ENCODE data around the gene ERAP2.
A peak's percentile ranks its signal among the peaks of the same experiment; 100 is the strongest.

Gene ERAP2

DNA sequence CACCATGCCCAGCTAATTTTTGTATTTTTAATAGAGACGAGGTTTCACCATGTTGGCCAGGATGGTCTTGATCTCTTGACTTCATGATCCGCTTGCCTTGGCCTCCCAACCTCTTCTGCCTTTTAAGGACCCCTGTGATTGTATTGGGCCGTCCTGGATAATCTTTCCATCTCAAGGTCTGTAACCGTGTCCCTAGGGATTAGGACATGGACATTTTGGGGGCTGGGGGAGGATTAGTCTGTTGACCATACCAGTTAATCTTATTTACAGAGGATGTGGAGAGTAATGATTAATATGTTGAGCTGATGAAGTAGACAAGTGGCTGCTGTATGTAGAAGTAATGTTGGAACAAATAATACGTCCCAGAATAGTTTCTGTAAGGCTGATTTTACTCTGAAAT is 82.7 kb downstream of the ERAP2 start:
- TF ChIP-seq, protein P1, sequence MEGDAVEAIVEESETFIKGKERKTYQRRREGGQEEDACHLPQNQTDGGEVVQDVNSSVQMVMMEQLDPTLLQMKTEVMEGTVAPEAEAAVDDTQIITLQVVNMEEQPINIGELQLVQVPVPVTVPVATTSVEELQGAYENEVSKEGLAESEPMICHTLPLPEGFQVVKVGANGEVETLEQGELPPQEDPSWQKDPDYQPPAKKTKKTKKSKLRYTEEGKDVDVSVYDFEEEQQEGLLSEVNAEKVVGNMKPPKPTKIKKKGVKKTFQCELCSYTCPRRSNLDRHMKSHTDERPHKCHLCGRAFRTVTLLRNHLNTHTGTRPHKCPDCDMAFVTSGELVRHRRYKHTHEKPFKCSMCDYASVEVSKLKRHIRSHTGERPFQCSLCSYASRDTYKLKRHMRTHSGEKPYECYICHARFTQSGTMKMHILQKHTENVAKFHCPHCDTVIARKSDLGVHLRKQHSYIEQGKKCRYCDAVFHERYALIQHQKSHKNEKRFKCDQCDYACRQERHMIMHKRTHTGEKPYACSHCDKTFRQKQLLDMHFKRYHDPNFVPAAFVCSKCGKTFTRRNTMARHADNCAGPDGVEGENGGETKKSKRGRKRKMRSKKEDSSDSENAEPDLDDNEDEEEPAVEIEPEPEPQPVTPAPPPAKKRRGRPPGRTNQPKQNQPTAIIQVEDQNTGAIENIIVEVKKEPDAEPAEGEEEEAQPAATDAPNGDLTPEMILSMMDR (conservative IDR thresholded peaks at IDR 0.05; ENCODE audit: low read depth, low read length): no peak
- H3K4me3 ChIP-seq (ENCODE audit: low read length): no peak overlapping the region
- DNase-seq (ENCODE audit: low read depth): no peak

DNA sequence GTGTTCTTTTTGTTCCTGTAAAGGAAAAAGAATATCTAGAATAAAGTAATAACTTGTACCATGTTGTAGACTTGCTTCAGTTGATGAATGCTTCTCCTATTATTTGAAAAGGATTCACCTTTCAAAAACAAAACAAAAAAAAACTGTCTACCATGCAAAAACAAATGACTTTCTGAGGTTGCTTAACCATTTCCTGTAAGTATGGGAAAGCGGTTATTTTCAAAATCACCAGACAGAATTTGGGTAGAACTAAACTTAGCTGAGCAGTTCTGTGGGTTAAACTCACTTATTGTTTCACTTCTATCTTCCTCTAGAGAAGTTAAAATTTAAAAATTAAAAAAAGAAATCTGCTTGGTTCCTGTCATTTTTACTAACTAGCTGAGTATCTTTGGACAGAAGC is 84.8 kb downstream of the ERAP2 start:
- H3K4me3 ChIP-seq (ENCODE audit: low read length): no peak overlapping the region
- DNase-seq (ENCODE audit: low read depth): no peak
- TF ChIP-seq, protein P1 (conservative IDR thresholded peaks at IDR 0.05; ENCODE audit: low read depth, low read length): no peak

DNA sequence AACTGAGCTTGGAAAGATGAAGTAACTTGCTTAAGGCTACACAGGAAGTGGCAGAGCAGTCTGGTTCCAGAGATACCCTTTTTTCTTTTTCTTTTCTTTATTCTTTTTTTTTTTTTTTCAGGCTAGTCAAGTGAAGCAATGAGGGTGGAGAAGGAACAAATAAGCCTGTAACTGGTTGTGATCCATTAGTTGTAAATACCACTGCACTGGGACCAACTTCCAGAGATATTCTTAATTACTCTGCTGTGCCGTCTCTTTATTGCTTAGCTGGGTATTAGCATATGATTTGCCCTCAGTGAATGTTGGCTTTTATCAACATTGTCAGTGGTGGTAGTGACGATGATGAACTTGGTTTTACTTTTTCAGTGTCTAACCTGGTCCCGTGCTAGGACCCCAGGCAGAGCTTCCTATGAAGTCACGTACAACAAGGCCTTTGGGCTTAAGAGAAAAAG is 86.3 kb downstream of the ERAP2 start:
- no peak for DNase-seq (ENCODE audit: low read depth)
- H3K4me3 ChIP-seq (ENCODE audit: low read length): no peak overlapping the region
- TF ChIP-seq, protein P1 (conservative IDR thresholded peaks at IDR 0.05; ENCODE audit: low read depth, low read length): no peak

DNA sequence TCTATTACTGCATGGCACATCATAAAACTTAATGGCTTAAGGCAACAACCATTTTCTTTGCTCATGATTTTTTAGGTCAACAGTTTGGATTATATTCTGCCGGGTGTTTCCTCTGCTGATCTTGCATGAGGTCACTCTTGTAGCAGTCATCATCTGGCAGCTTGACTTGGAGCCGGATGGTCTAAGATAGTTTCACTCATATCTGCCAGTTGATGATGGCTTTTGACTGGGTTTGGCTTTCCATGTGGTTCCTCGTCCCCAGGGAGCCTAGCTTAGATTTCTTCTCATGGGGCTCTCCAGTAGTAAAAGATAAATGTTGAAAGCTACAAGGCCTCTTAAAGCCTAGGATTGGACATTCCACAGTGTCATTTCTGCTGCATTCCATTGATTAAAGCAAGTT is 87.0 kb downstream of the ERAP2 start:
- TF ChIP-seq, protein P1 (conservative IDR thresholded peaks at IDR 0.05; ENCODE audit: low read depth, low read length): no peak
- no peak for DNase-seq (ENCODE audit: low read depth)

DNA sequence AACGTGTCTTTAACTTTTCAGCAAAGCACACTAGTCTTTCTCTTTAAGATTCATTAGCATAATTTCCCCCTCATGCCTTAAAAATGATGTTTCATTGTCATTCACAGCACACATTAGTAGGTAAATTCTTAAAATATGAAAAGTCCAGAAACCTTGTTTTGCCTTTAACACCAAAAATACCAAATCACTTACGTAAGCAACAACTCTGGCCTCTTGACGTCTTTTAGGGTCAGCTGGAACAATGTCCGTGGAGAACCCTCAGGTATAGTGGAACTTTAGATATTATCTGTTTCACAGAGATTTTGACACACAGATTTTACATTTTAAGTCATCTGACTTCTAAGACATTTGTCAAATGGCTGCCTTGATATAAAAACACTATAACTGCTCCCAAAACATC is 90.5 kb downstream of the ERAP2 start:
- no peak for DNase-seq (ENCODE audit: low read depth)
- H3K4me3 ChIP-seq (ENCODE audit: low read length): no peak overlapping the region

More for the DNA sequence above, 87.0 kb downstream of the ERAP2 start:
- H3K4me3 ChIP-seq (ENCODE audit: low read length): no peak overlapping the region

DNA sequence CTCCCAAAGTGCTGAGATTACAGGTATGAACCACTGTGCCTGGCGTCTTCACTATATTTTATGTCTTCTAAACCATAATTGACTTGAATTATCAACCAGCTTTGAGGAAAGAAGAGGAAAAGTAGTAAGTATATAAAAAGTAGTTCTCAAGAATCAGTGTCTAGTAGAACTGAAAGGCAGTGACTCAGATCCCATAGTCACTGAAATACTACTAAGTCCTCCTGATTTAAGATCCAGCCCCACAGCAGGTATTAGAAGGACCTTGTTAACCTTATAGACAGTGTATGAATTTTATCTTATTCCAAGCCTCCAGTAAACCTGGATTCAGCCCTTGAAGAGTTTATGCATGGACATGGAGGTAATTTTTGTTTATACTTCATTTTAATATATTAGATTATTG is 91.1 kb downstream of the ERAP2 start:
- TF ChIP-seq, protein P1 (conservative IDR thresholded peaks at IDR 0.05; ENCODE audit: low read depth, low read length): no peak
- no peak for DNase-seq (ENCODE audit: low read depth)
- no peak overlapping the region for H3K4me3 ChIP-seq (ENCODE audit: low read length)

More for the DNA sequence above, 90.5 kb downstream of the ERAP2 start:
- TF ChIP-seq, protein P1 (conservative IDR thresholded peaks at IDR 0.05; ENCODE audit: low read depth, low read length): no peak

DNA sequence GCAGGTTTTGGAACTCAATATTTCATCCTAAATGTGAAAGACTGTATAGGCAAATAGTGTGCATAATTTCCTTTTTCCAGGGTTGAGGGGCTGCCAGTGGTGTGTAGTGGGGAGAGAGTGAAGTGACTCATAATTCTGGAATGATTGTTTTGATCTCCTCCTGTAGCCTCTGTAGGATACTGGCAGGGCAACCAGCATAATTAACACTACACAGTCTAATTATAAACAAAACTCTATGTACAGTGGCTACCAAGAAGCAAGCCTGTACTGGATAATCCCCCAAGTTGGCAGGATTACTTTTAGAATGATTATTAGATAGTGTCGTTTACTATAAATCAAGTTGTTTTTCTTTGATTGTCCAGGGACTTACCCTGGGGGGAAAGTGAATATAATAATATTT is 91.8 kb downstream of the ERAP2 start:
- TF ChIP-seq, protein P1 (conservative IDR thresholded peaks at IDR 0.05; ENCODE audit: low read depth, low read length): no peak
- peak; percentile 94 for DNase-seq (ENCODE audit: low read depth)
- no peak overlapping the region for H3K4me3 ChIP-seq (ENCODE audit: low read length)
